ENCODE data around the gene NF2.

GRCh38 chr22:29737251-29738117 is 134.1 kb downstream of the NF2 start:
- TF ChIP-seq GATA2 (IDR thresholded peaks at IDR 0.05; ENCODE audit: low read depth, low read length) (no peak), GATA3 (IDR thresholded peaks at IDR 0.05; ENCODE audit: low read depth, low read length) (no peak)
